Measurements from ENCODE around the gene GJC2.
A peak's percentile ranks its signal among the peaks of the same experiment; 100 is the strongest.
"Not testable (repeated sequence)": the region's sequence is repeated elsewhere in the genome, so short reads cannot be mapped to it uniquely, and the experiment has no call there.

Gene GJC2

GRCh38 chr1:228173528-228174481, 24.1 kb downstream of the GJC2 start:
- DNase-seq (ENCODE audit: low spot score) = not testable (repeated sequence)

GRCh38 chr1:228174482-228175315, 25.0 kb downstream of the GJC2 start:
- peak; percentile 63 for DNase-seq (ENCODE audit: low spot score)

GRCh38 chr1:228175316-228176023, 25.7 kb downstream of the GJC2 start:
- DNase-seq (ENCODE audit: low spot score) = no peak

- DNase-seq (ENCODE audit: low spot score) = no peak
These were observed 26.3 kb downstream of the GJC2 start for GRCh38 chr1:228176024-228176395.

GRCh38 chr1:228176461-228177182, 26.9 kb downstream of the GJC2 start:
- no peak for DNase-seq (ENCODE audit: low spot score)

GRCh38 chr1:228177183-228177475, 27.4 kb downstream of the GJC2 start:
- no peak for DNase-seq (ENCODE audit: low spot score)

GRCh38 chr1:228177721-228178710, 28.3 kb downstream of the GJC2 start:
- no peak for DNase-seq (ENCODE audit: low spot score)

- DNase-seq (ENCODE audit: low spot score) = no peak
These were observed 29.3 kb downstream of the GJC2 start for GRCh38 chr1:228178737-228179684.

- DNase-seq (ENCODE audit: low spot score) = no peak
These were observed 30.7 kb downstream of the GJC2 start for GRCh38 chr1:228180271-228180958.

GRCh38 chr1:228180959-228181644, 31.4 kb downstream of the GJC2 start:
- DNase-seq (ENCODE audit: low spot score) = no peak

- DNase-seq (ENCODE audit: low spot score) = no peak
These were observed 31.9 kb downstream of the GJC2 start for GRCh38 chr1:228181645-228182034.

- no peak for DNase-seq (ENCODE audit: low spot score)
These were observed 32.7 kb downstream of the GJC2 start for GRCh38 chr1:228182296-228183030.

- no peak for DNase-seq (ENCODE audit: low spot score)
These were observed 34.4 kb downstream of the GJC2 start for GRCh38 chr1:228184152-228184551.

GRCh38 chr1:228185641-228185965, 35.9 kb downstream of the GJC2 start:
- DNase-seq (ENCODE audit: low spot score) = no peak

- not testable (repeated sequence) for DNase-seq (ENCODE audit: low spot score)
These were observed 38.5 kb downstream of the GJC2 start for GRCh38 chr1:228188249-228188648.

- no peak for DNase-seq (ENCODE audit: low spot score)
These were observed 40.5 kb downstream of the GJC2 start for GRCh38 chr1:228190182-228190581.

GRCh38 chr1:228190778-228191177, 41.0 kb downstream of the GJC2 start:
- DNase-seq (ENCODE audit: low spot score) = no peak

GRCh38 chr1:228194436-228194835, 44.7 kb downstream of the GJC2 start:
- no peak for DNase-seq (ENCODE audit: low spot score)

Data from HuH-7 (cell line).